Fibroblast of upper back skin (primary cell): ENCODE results near the gene ZNF48.

ENCODE experiments used
- DNase-seq: peaks from one replicate; pipeline ENCODE4 v3.0.0-alpha.2; 2013

The ZNF48 gene

GRCh38 chr16:30358990-30359870, 36.0 kb upstream of the ZNF48 start:
- no peak for DNase-seq

DNA sequence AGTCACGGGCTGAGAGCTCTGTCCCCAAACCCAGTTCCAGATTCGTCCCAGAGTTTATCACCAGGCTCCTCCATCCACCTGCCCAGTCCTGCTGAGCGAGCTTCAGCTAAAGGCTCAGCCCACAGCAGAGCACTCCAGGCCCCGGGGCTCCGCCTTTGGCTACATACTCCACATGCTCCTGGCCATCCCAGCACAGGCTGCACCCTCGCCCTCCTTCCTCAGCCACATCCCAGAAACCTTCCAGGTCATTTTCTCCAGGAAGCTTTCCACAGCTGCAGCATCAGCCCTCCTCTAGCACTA, 35.4 kb upstream of the ZNF48 start:
- DNase-seq, result no peak

- no peak for DNase-seq
These were observed 34.0 kb upstream of the ZNF48 start for GRCh38 chr16:30361180-30361579.

- no peak for DNase-seq
These were observed 30.0 kb upstream of the ZNF48 start for GRCh38 chr16:30365200-30365599.

GRCh38 chr16:30366511-30366910, 28.7 kb upstream of the ZNF48 start:
- DNase-seq, result no peak

DNA sequence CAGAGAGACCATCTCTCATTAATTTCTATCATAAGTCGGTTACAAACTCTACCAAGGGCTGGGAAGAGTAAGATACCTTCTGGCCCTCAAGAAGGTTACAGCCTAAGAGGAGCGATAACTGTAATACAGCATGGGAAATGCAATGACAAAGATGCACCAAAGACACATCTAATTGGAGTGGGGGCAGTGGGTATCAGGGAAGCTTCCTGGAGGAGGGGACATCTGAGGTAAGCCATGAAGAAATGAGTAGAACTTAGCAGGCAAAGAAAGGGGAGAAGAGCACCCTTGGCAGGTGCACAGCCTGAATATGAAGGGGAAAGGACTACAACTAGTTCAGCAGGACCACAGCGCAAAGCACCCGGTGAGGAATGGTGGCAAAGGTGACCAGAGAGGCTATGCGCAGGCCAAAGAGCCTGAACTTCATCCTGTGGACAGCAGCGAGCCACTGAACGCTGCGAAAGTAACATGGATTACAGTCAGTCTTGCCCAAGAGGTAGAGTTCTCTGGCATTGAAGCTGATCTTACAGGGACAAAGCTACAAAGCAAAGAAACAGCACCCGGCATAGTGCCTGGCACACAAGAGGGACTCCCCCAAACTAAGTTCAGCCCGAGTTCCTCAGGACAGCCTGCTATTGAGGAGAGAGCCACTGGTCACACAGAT, 27.7 kb upstream of the ZNF48 start:
- no peak for DNase-seq

GRCh38 chr16:30368122-30368791, 27.0 kb upstream of the ZNF48 start:
- peak; percentile 49 for DNase-seq

DNA sequence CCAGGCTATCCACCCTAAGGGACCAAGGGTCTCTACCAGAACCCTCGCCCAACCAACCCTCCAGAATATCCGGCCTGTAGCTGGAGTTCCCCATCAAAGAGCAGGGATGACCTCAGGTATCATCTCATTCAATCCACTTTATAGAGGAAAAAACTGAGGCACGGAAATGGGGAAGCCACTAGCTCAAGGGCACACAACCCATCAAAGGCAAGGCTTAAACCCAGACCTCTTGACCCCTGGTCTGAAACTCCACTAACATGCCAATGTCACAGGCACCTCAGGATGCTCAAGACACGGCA, 26.5 kb upstream of the ZNF48 start:
- no peak for DNase-seq

DNA sequence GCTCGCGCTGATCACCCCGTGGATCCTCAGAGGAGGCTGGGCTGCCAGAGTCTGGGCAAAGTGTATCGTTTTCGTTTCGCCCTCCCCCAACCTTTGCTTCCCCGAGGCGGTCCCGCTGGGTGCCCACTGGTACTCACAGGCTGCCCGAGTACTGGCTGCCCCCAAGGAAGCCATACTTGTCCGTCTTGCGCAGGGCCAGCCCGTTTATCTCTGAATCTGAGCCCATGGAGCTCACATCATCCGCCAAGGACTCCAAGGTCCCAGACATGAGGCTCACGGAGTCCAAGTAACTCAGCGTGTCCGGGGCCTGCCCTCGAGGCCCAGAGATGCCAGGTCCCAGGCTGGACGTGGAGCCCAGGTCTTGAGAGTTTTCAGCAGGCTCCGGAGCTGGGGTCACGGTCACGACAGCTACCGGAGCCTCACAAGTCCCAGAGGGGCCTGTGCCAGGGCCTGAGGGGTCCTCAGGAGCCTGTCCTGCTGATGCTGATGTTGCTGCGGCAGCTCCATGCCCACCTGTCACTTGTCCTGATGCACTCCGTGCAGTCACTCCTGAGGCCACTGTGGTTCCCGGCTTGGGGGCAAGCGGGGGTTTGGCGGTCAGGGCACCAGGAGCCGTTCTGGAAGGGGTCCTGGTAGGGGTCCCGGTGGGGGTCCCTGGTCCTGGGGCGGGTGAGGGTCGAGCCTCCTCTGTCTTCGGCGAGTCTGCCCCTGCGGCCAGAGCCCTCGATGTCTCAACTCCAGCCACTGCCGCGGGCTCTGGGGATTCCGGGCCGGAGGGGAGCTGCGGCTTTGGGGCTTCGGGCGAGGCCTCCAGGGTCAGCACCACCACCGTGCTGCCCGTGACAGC, 25.9 kb upstream of the ZNF48 start:
- DNase-seq, result no peak

GRCh38 chr16:30369938-30370455, 25.2 kb upstream of the ZNF48 start:
- DNase-seq, result no peak

DNA sequence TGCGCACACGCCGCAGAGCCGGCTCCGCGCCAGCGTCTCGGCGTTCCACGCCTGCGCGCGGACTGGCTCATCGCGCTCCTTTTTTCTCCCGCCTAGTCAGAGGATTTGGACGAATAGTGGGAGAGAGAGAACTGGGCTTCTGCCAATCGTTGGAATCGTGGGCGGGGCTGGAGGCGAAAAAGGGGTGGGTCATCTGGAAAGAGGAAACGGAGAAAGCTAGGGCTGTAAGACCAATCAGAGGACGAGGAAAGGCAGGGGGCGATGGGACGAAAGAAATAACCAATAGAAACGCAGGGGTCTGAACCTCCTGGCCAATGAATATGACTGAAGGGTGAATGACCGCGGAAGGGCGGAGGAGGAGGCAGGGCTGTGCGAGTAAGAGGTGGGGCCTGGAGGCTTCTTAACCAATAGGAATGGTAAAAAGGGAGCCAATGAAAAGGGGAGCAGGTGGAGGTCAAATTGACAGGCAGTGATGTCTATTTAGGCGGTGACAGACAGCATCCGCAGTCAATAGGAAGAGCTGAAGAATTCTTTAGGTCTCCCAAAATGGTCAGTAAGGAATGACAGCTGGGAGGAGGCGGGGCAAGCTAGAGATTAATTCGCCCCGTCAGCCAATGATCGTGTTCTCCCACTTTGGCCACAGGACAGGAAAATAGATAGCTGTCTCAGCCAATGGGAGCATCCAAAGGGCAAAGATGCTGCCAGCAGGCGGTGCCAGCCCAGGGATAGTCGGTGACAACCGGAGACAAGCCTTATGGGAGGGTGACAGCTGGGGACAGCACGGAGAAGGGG, 24.6 kb upstream of the ZNF48 start, which contains the start of gene TBC1D10B:
Gene TBC1D10B, minus strand, starts transcription at position 39 of the 792 bp plus-strand sequence. CDS start 311 bp downstream, outside the sequence.
- peak; percentile 100 for DNase-seq

GRCh38 chr16:30371248-30371816, 23.9 kb upstream of the ZNF48 start:
- DNase-seq, result no peak

GRCh38 chr16:30372038-30372712, 23.0 kb upstream of the ZNF48 start:
- DNase-seq, result no peak

DNA sequence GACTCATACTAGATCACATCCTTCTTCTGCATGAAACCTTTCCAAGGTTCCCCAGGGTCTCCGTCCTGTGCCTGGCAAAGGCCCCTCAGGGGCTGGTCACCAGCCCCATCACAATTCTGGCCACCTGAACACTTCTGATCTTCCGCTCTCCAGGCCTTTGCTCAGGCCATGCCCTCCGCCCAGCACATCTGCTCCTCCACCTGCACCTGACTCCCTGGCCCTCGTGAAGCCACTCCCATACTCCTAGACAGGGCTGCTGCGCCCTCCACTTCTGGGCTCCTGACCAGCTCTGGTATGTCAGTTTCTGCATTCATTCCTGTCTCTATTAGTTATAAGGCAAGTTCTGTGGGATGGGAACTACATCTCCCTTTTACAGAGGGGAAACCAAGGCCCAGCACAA, 22.5 kb upstream of the ZNF48 start:
- no peak for DNase-seq

- no peak for DNase-seq
These were observed 20.7 kb upstream of the ZNF48 start, which contains the start of gene MYL11 for GRCh38 chr16:30374538-30374937. TSS of gene MYL11 (plus strand) at chr16:30374802. CDS start at chr16:30374858, 56 bp downstream.

GRCh38 chr16:30375864-30376263, 19.4 kb upstream of the ZNF48 start:
- no peak for DNase-seq

DNA sequence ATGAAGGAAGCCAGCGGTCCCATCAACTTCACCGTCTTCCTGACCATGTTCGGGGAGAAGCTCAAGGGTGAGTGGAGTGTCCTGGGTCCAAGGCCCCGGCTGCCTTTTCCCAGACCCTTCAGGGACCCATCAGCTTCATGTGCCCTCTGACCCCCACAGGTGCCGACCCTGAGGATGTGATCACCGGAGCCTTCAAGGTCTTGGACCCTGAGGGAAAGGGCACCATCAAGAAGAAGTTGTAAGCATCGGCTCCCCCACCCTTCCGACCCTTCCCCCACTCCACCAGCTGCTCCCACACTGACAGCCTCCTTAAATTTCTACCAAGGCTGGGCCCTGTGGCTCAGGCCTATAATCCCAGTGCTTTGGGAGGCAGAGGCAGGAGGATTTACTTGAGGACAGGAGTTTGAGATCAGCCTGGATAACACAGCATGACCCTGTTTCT, 18.7 kb upstream of the ZNF48 start:
- no peak for DNase-seq

GRCh38 chr16:30377050-30377811, 18.0 kb upstream of the ZNF48 start:
- no peak for DNase-seq

GRCh38 chr16:30377812-30378235, 17.4 kb upstream of the ZNF48 start:
- peak; percentile 89 for DNase-seq
